HG03025 (cell line): ENCODE data around the gene KBTBD2.
A peak's percentile ranks its signal among the peaks of the same experiment; 100 is the strongest.
"Not testable (repeated sequence)": the region's sequence is repeated elsewhere in the genome, so short reads cannot be mapped to it uniquely, and the experiment has no call there.

Source experiments
- ATAC-seq: cut with Tn5 transposase; IDR thresholded peaks from one replicate; pipeline ENCODE4 v1.9.1; 2021; ENCODE audit warnings: mild to moderate bottlenecking, moderate library complexity; ENCODE audit not compliant: unreplicated experiment, low FRiP score

KBTBD2 gene

GRCh38 chr7:32893722-32894121 is 2.2 kb upstream of the KBTBD2 start:
- ATAC-seq = no peak

DNA sequence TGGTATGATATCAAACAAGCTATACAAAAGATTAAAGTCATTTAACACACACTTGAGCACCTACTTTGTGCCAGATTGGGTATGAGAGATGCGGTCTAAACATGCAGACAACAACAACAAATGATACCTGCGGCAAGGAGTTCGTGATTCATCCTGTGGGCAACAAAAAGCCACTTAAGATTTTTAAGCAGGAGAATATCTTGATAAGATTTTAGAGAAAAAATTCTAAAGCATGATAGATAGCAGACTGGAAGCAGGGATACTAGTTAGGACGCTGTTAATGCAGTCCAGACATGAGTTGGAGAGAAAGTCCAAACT is 1.6 kb upstream of the KBTBD2 start:
- no peak for ATAC-seq

- no peak for ATAC-seq
Observed at GRCh38 chr7:32892521-32893206, 1.1 kb upstream of the KBTBD2 start.

- peak; percentile 49 for ATAC-seq
Observed at GRCh38 chr7:32891800-32892520, 400 bp upstream of the KBTBD2 start.

- ATAC-seq = no peak
Observed at GRCh38 chr7:32890793-32891042, 842 bp downstream of the KBTBD2 start.

DNA sequence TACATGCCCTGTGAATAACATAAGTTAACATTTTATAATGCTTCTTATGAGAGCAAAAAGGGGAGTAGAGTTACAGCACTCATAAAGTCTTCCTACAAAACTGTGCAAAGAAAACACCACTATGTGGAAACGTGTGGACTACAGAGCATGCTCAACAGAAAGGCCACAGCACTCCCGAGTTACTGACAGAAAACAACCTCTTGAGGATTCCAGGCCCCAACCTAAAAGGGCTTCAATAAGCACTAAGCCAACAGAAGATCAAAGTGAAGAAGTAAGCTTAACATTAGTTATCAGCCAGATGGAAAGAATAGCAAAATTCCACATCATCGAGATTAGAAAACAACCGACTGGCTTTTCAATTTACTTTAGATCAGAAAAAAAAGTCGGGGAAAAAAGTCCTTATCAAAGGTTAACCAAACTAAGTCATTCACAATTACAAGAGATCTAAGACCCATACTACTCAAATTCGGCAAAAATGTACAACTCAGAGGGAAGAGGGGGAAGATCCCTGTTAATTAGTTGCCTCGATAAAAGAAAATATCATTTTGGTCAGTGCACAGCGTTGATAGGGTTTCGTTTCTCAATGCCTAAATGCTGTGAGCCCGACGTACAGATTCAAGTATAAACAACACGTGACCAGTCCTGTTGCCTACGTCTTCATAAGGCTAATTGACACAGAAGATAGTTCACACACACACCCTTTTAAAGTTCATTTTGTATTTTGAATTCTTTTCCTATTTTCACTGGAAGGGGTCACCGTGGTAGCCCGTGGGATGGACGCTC is 1.4 kb downstream of the KBTBD2 start:
- peak; percentile 18 for ATAC-seq

DNA sequence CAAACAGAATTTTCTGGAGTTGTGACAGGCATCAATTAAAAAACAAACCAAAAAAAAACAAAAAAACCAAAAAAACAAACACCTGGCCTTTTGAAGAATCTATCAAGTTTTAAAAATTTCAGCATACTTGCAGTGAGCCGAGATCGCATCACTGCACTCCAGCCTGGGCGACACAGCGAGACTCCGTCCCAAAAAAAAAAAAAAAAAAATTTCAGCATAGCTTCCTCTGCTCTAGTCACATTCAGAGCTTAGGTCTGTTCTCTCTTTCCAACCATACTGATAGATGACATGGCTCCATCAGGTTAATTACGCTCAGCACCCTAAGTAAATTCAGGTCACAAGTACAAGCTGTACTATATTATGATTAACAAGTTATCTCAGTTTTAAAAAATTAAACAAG is 3.1 kb downstream of the KBTBD2 start:
- no peak for ATAC-seq

GRCh38 chr7:32887395-32887794 is 4.2 kb downstream of the KBTBD2 start:
- no peak for ATAC-seq

- ATAC-seq = no peak
Observed at GRCh38 chr7:32881074-32881982, 10.2 kb downstream of the KBTBD2 start.

DNA sequence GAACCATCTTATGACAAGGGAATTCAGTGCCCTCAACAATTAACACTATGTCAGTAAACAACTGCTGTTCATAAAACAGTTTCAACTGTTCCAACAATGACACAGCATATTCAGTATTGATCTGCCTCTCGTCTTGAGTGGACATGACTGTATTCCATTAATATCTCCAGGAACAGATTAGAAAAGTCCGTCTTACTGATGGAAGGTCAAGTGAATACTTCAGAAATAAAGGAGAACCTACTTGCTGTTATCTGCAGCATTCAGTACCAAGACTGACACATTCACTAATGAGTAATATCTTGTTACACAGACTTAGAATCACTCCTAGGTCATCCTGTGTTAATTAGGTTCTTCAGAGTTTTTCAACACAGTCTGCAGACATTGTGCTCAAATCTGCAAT is 12.1 kb downstream of the KBTBD2 start:
- ATAC-seq = no peak

GRCh38 chr7:32878023-32878422 is 13.5 kb downstream of the KBTBD2 start:
- ATAC-seq = not testable (repeated sequence)

- no peak for ATAC-seq
Observed at GRCh38 chr7:32872421-32872820, 19.1 kb downstream of the KBTBD2 start.

DNA sequence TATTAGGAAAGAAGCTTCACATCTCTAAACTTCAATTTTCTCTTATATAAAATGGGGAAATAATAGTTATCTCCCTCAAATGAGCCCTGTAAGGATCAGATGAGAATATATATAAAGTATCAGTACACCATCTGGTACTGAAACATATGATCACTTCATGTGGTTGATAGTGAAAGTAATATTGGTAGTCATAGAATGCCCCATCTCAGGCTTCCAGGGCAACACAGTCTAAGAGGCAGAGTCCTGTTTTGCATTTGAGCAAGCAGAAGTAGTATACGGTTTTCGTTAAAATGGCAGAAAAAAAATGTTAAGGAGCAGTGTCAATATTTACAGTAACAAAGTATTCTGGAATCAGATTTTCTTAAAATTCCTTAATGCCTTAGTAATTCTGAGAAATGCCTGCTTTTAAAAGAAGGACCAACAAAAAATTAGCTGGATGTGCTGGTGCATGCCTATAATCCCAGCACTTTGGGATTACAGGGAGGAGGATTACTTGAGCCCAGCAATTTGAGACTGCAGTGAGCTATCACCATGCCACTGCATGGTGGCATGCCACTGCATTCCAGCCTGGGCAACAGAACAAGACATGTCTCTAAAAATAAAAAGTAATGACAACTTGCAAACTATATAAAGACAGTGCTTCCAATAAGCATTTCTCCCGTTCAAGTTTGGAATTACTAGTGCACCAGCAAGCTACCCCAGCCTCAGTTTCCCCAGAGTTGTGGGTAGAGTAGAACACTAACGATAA is 19.8 kb downstream of the KBTBD2 start:
- ATAC-seq = no peak

DNA sequence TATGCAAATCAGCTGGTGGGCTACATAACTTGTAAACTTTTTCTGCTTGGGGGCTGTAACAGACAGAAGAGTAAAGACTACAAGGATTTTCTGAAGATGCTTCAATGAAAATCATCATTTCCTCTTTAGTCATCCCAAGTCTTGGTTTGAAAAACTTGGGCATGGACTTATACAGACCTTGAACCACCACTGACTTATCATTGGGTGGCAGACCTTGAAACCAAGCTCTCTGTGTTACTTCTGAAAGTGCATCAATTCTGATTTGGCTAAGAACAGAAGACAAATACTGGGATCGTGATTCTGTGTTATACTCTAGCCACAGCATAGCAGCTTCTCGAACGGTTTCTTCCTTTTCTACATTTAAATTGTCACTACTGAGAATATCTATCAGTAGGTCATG is 21.3 kb downstream of the KBTBD2 start:
- no peak for ATAC-seq

- no peak for ATAC-seq
Observed at GRCh38 chr7:32869716-32870115, 21.8 kb downstream of the KBTBD2 start.

GRCh38 chr7:32868116-32868515 is 23.4 kb downstream of the KBTBD2 start:
- no peak for ATAC-seq

- ATAC-seq = no peak
Observed at GRCh38 chr7:32865448-32866030, 26.0 kb downstream of the KBTBD2 start.

GRCh38 chr7:32863872-32864271 is 27.7 kb downstream of the KBTBD2 start:
- not testable (repeated sequence) for ATAC-seq

- no peak for ATAC-seq
Observed at GRCh38 chr7:32860090-32860489, 31.5 kb downstream of the KBTBD2 start.

DNA sequence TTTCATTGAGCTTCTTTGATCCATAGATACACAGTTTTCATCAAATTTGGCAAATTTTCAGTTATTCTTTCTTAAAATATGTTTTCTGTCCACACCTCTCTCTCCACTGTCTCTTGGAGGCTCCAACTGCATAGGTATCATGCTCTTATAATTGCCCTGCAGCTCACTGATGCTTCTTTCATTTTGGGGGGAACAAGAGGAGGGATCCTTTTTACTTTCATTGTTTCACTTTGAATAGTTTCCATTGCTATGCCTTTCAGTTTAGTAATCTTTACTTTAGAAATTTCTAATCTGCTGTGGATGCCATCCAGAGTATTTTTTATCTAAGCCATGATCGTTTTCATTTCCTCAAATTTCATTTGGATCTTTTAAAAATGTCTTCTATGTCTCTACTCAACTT is 32.9 kb downstream of the KBTBD2 start:
- ATAC-seq = no peak
